Spleen (tissue), 7 donors: Measurements from ENCODE around the gene ILKAP.

ENCODE experiments used
- CTCF ChIP-seq, 11 experiments: fragments of 200-600 bp in 7 of 11; fragments of 450-650 bp in 4 of 11; sonication (generic) in 4 of 11; IDR thresholded peaks in 8 of 11; conservative IDR thresholded peaks in 3 of 11; 1 replicate in 7 of 11; 2 replicates in 4 of 11; pipeline versions ENCODE4 v1.4.0 to v1.8.0; 2016 to 2021; ENCODE audit warnings: antibody characterized with exemption in 11 of 11, inconsistent platforms in 4 of 11, mild to moderate bottlenecking in 1 of 11
- POLR2A ChIP-seq, 3 donors: fragments of 450-650 bp; IDR thresholded peaks; one replicate each; pipeline ENCODE4 v1.5.1; 2017; ENCODE audit warnings: antibody characterized with exemption in 3 of 3, mild to moderate bottlenecking in 1 of 3
- POLR2AphosphoS5 ChIP-seq, 3 donors: sonication (generic); formaldehyde crosslinking; IDR thresholded peaks; one replicate each; pipeline ENCODE4 v1.5.1; 2017; ENCODE audit warnings: antibody characterized with exemption in 3 of 3
- donor health status: DM: no; HTN: no; CAD: no; lungs with moderate emphysema.
- donor health status: DM: no; HTN: no; CAD: no.
- donor health status: DM: no; HTN: no; CAD: no.

- no peak for TF ChIP-seq CTCF (IDR thresholded peaks at IDR 0.05 in 8 of 11, conservative IDR thresholded peaks at IDR 0.05 in 3 of 11)
- no peak for TF ChIP-seq POLR2A (IDR thresholded peaks at IDR 0.05)
- TF ChIP-seq POLR2AphosphoS5 (IDR thresholded peaks at IDR 0.05): no peak
Observed at GRCh38 chr2:238247002-238247822, 43.7 kb upstream of the ILKAP start.
